Measurements from ENCODE around the gene MGMT. TPM values are rescaled to one million over a fixed set of nuclear protein-coding genes. Genes with fewer than 3 reads are reported as not detected.

The MGMT gene
- total and polyA plus RNA-seq, 9 of the 15 experiments (the other 6 are each of a cell fraction or from before 2014, with no cell fraction given) = 0.03 to 0.29 (median 0.11) TPM; not detected in 4

GRCh38 chr10:129505500-129506075 lies 38.5 kb downstream of the MGMT start:
- no peak for ATAC-seq
- no peaks in the 10 kb centered on the region for H3K27me3 ChIP-seq (ENCODE audit: control insufficient read depth in 2 of 2, insufficient read depth in 2 of 2, low read length in 2 of 2)
- no peaks in the 10 kb centered on the region for H3K79me2 ChIP-seq (ENCODE audit: control insufficient read depth, insufficient read depth, low read length)
- in situ Hi-C loops (cut with MboI) (no loop called here), intact Hi-C loops (cut with micrococcal nuclease) (no loop called here)
- H3K4me3 ChIP-seq = no peak overlapping the region
- no peaks in the 10 kb centered on the region for H4K20me1 ChIP-seq (replicated peaks; ENCODE audit: control insufficient read depth, insufficient read depth, low read length)
- DNase-seq (ENCODE audit: extremely low read depth in 1 of 4, low spot score in 3 of 4) = no peak
- H3K36me3 ChIP-seq (ENCODE audit: control insufficient read depth, insufficient read depth, low read length) = no peaks in the 10 kb centered on the region
- no peak for FAIRE-seq
- H3K4me1 ChIP-seq (replicated peaks in 1 of 2; ENCODE audit: control insufficient read depth in 2 of 2, insufficient read depth in 2 of 2, low read length in 2 of 2) = no peaks in the 10 kb centered on the region; a peak in 1 of 5 replicates
- POLR2A ChIA-PET = interaction anchor here (0.6 kb wide), 1 partner anchor 682 kb away, joined by 3 read pairs; no protein-coding TSS in a partner anchor
- TF ChIP-seq JUN (IDR thresholded peaks at IDR 0.05; ENCODE audit: borderline replicate concordance, low read depth, low read length) = no peak
- TF ChIP-seq JUN (CRISPR knock-in tag; IDR thresholded peaks at IDR 0.05; ENCODE audit: borderline replicate concordance) = no peak
- no peak for TF ChIP-seq ZFP1 (CRISPR knock-in tag; IDR thresholded peaks at IDR 0.05)
- no peak for TF ChIP-seq NR3C1 (CRISPR knock-in tag; IDR thresholded peaks at IDR 0.05)
- TF ChIP-seq ZNF121 (CRISPR knock-in tag; conservative IDR thresholded peaks at IDR 0.05) = no peak
- no peak for TF ChIP-seq ZNF707 (CRISPR knock-in tag; conservative IDR thresholded peaks at IDR 0.05)
- no peaks in the 10 kb centered on the region for H3K9me1 ChIP-seq (ENCODE audit: control insufficient read depth, insufficient read depth, low read length)
- no TSS peak for BruUV-seq (replicated peaks)
- H3K4me2 ChIP-seq (ENCODE audit: insufficient read depth, low read length) = no peak overlapping the region
- H3K9ac ChIP-seq (ENCODE audit: insufficient read depth in 1 of 2, low read depth in 2 of 2, low read length in 2 of 2) = no peak overlapping the region
- 0% methylated on average over 4 of the region's 4 CpGs for WGBS (ENCODE audit: insufficient coverage, low coverage, missing lambda C conversion rate)
- no peak overlapping the region for H2AFZ ChIP-seq (ENCODE audit: low read depth, low read length)
- CTCF ChIA-PET (ENCODE audit: low intra/inter-chr PET ratio) = no interaction called here
- H3K27ac ChIP-seq (ENCODE audit: extremely low read depth, low read depth, low read length) = no peak overlapping the region
- H3K9me3 ChIP-seq (replicated peaks; ENCODE audit: control insufficient read depth, insufficient read depth, low read depth, low read length) = no peaks in the 10 kb centered on the region

All from K562 (cell line).